Spinal cord (tissue), 10 donors: ENCODE results near the gene PIP5K1B. TPM values are rescaled to one million over a fixed set of nuclear protein-coding genes. Genes with fewer than 3 reads are reported as not detected.

Experiments
- DNase-seq, 6 donors: peaks; one replicate each; pipeline versions ENCODE4 v3.0.0 to v3.0.0-alpha.2; 2013 to 2015; ENCODE audit warnings: low spot score in 6 of 6, low read depth in 4 of 6
- H3K27ac ChIP-seq: one replicate; pipeline ENCODE4 v1.5.1; 2013; ENCODE audit warnings: low read depth, low read length, control low read depth
- H3K27me3 ChIP-seq: one replicate; pipeline ENCODE4 v1.6.1; 2013; ENCODE audit warnings: low read length; ENCODE audit not compliant: control insufficient read depth, insufficient read depth
- H3K36me3 ChIP-seq: one replicate; pipeline ENCODE4 v1.6.1; 2013; ENCODE audit warnings: low read length; ENCODE audit not compliant: control insufficient read depth, insufficient read depth
- H3K4me1 ChIP-seq: one replicate; pipeline ENCODE4 v1.6.1; 2013; ENCODE audit warnings: low read length; ENCODE audit not compliant: control insufficient read depth, insufficient read depth
- H3K4me3 ChIP-seq: one replicate; pipeline ENCODE4 v1.5.1; 2013; ENCODE audit warnings: low read depth, low read length, control low read depth
- H3K9me3 ChIP-seq: one replicate; pipeline ENCODE4 v1.6.1; 2013; ENCODE audit warnings: low read length; ENCODE audit not compliant: control insufficient read depth, insufficient read depth
- WGBS: methylation state at CpG from one replicate; pipeline ENCODE4 v1.1.5; 2013; ENCODE audit warnings: missing lambda C conversion rate; ENCODE audit not compliant: insufficient coverage; 5-methylcytosine and 5-hydroxymethylcytosine counted together
- polyA plus RNA-seq, 2 donors: library from polyadenylated mRNA; unstranded; fragments of 120-200 nt; gene quantifications; one replicate each; pipeline ENCODE4 v1.2.1, GENCODE V29; 2013; ENCODE audit not compliant: insufficient read length in 2 of 2
- total RNA-seq, 2 donors: library from RNA; depleted of rRNA in 1 of 2; stranded (reverse); fragments of 120-200 nt in 1 of 2; fragments of >200 nt in 1 of 2; gene quantifications; one replicate each; pipeline versions ENCODE4 v1.2.3 to v1.2.4, GENCODE V29; 2013 to 2014
- donor health status: healthy.

The PIP5K1B gene
- total and polyA plus RNA-seq, 4 donors = 7.5 to 19.9 (median 12.7) TPM

GRCh38 chr9:68973619-68974018 is 268.6 kb downstream of the PIP5K1B start:
- Histone ChIP-seq H3K9me3 (no peaks in the 10 kb centered on the region), H3K36me3 (no peaks in the 10 kb centered on the region), H3K27me3 (no peaks in the 10 kb centered on the region), H3K4me3 (no peak overlapping the region), H3K27ac (no peak overlapping the region), H3K4me1 (no peaks in the 10 kb centered on the region)
- 100% methylated on average over 3 of the region's 3 CpGs for WGBS
- no peak for DNase-seq

DNA sequence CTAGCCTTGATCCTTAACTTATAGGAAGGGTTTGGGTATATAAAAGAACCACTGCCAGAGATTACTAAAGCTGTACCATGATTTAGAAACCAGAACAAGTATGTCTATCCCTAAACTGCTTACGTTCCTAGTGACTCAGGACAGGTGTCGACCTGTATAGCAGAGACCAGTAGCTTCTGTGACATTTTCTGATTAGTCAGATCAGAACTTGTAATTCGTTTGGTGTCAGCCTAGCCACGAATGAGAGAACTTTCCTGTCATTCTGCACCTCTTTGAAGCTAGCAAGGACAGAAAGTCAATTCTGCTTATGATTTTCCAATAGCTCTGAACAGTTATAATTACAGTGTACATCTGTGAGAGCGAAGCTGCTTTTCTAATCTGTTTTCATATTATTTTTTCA is 269.4 kb downstream of the PIP5K1B start:
- 93% methylated on average over 4 of the region's 5 CpGs for WGBS
- Histone ChIP-seq H3K36me3 (no peaks in the 10 kb centered on the region), H3K4me3 (no peak overlapping the region), H3K4me1 (peaks cover under 1% of the 10 kb centered on the region), H3K27ac (no peak overlapping the region), H3K9me3 (no peaks in the 10 kb centered on the region), H3K27me3 (no peaks in the 10 kb centered on the region)
- DNase-seq = no peak

DNA sequence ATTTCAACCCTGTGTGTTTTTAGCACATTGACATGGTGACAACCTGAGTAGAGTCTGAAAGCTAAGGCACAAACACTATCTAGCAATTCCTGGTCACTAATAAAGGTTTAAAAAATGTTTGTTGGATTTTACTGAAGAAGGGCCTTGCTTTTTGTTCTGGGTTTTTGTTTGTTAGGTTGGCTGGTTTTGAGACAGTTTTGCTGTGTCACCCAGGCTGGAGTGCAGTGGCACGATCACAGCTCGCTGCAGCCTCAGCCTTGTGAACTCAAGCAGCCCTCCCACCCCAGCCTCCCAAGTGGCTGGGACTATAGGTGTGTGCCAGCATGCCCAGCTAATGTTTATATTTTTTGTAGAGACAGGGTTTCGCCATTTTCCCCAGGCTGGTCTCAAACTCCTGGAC is 269.9 kb downstream of the PIP5K1B start:
- H3K9me3 ChIP-seq = no peaks in the 10 kb centered on the region
- H3K27ac ChIP-seq = no peak overlapping the region
- H3K36me3 ChIP-seq = no peaks in the 10 kb centered on the region
- H3K4me3 ChIP-seq = no peak overlapping the region
- H3K4me1 ChIP-seq = peaks cover 5% of the 10 kb centered on the region
- 100% methylated on average over 1 of the region's 3 CpGs for WGBS
- no peak for DNase-seq
- H3K27me3 ChIP-seq = no peaks in the 10 kb centered on the region

- no peak overlapping the region for H3K27ac ChIP-seq
- H3K9me3 ChIP-seq = no peaks in the 10 kb centered on the region
These were observed 270.5 kb downstream of the PIP5K1B start for GRCh38 chr9:68975365-68976043.

GRCh38 chr9:68978066-68978465 is 273.0 kb downstream of the PIP5K1B start:
- no peak overlapping the region for H3K27ac ChIP-seq
- H3K27me3 ChIP-seq = no peaks in the 10 kb centered on the region
- no peaks in the 10 kb centered on the region for H3K36me3 ChIP-seq
- DNase-seq = no peak
- peaks cover 8% of the 10 kb centered on the region for H3K4me1 ChIP-seq
- H3K4me3 ChIP-seq = no peak overlapping the region
- no peaks in the 10 kb centered on the region for H3K9me3 ChIP-seq
- WGBS = 100% methylated on average over 1 of the region's 4 CpGs

More at GRCh38 chr9:68975365-68976043, 270.5 kb downstream of the PIP5K1B start:
- peaks cover 8% of the 10 kb centered on the region for H3K4me1 ChIP-seq
- DNase-seq = no peak
- H3K27me3 ChIP-seq = no peaks in the 10 kb centered on the region
- no peaks in the 10 kb centered on the region for H3K36me3 ChIP-seq
- no peak overlapping the region for H3K4me3 ChIP-seq
- 78% methylated on average over 1 of the region's 5 CpGs for WGBS

DNA sequence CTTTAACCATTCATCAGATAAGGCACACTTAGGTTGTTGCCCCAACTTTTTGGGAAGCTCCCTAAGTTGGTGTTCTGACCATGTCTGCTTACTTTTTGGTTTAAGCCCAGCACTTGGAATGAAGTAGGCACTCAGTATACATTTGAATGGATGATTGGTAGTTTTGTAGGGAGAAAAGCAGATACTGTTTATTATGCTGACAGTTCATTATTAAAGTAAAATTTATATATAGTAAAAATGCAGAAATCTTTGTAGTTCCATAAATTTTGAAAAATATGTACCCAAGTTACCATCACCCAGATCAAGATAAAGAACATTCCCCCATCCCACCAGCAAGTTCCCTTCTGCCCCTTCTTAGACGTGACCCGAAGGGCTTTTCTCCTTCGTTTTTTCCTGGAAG is 273.5 kb downstream of the PIP5K1B start:
- 100% methylated on average over 1 of the region's 3 CpGs for WGBS
- no peak overlapping the region for H3K4me3 ChIP-seq
- DNase-seq = no peak
- no peaks in the 10 kb centered on the region for H3K9me3 ChIP-seq
- no peaks in the 10 kb centered on the region for H3K27me3 ChIP-seq
- peaks cover 8% of the 10 kb centered on the region for H3K4me1 ChIP-seq
- no peak overlapping the region for H3K27ac ChIP-seq
- no peaks in the 10 kb centered on the region for H3K36me3 ChIP-seq

GRCh38 chr9:68979538-68980314 is 274.7 kb downstream of the PIP5K1B start:
- H3K27ac ChIP-seq = no peak overlapping the region
- peaks cover 8% of the 10 kb centered on the region for H3K4me1 ChIP-seq
- no peak overlapping the region for H3K4me3 ChIP-seq
- peak in 1 of 6 donors; percentile 58 for DNase-seq
- no peaks in the 10 kb centered on the region for H3K36me3 ChIP-seq
- no peaks in the 10 kb centered on the region for H3K27me3 ChIP-seq
- WGBS = 71% methylated on average over 7 of the region's 9 CpGs
- no peaks in the 10 kb centered on the region for H3K9me3 ChIP-seq

GRCh38 chr9:68980341-68980914 is 275.4 kb downstream of the PIP5K1B start:
- no peaks in the 10 kb centered on the region for H3K9me3 ChIP-seq
- H3K4me3 ChIP-seq = no peak overlapping the region
- H3K4me1 ChIP-seq = peaks cover 8% of the 10 kb centered on the region
- WGBS = 100% methylated on average over 2 of the region's 3 CpGs
- no peak for DNase-seq
- H3K36me3 ChIP-seq = no peaks in the 10 kb centered on the region
- no peaks in the 10 kb centered on the region for H3K27me3 ChIP-seq
- H3K27ac ChIP-seq = no peak overlapping the region

- DNase-seq = peak in 3 of 6 donors; percentile 23 to 89 (median 60)
- Histone ChIP-seq H3K27ac (no peak overlapping the region), H3K4me3 (no peak overlapping the region), H3K4me1 (peaks cover 8% of the 10 kb centered on the region), H3K9me3 (no peaks in the 10 kb centered on the region), H3K27me3 (no peaks in the 10 kb centered on the region), H3K36me3 (no peaks in the 10 kb centered on the region)
- 12% methylated on average over 6 of the region's 6 CpGs for WGBS
These were observed 276.7 kb downstream of the PIP5K1B start for GRCh38 chr9:68981789-68982188.
